ENCODE data around the gene FRMPD3.
"Not testable (repeated sequence)": the region's sequence is repeated elsewhere in the genome, so short reads cannot be mapped to it uniquely, and the experiment has no call there.

The FRMPD3 gene

DNA sequence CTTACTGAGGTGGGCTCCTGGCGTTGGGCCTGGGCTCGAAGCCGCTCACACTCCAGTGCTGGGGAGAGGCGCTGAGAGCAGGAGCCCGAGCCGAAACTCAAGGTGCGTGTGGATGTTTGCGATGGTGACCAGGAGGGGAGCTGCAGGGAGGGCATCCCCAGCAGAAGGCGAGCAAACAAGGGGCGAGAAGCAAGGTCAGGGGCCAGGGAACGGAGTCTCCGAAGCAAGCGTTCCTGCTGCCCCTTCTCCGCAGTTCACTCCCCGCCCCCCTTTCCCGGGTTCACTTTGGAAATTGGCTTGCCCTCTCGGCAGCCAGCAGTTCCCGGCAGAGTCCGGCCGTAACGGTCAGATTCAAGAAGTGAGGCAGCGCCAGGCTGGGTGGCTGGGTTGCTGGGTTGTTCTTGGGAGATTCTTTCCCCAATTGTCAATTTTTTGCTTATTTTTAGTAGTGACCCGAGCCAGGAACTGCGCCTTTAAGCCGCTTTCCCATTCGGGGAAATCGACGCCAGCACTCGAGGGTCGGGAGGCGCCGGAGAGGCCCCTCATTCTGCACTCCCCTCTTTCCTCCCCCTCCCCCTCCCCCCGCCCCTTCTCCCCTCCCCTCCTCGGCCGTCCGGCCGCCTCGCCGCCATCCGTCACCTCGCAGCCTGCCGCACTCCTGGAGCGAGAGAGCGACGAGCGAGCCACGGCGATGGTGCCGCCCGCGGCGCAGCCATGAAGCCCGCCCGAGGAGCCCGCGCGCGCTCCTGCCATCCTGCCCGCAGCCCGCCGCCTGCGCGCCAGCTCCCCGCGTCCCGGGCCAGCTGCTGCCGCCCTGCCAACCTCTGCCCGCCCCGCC is at the start of gene FRMPD3:
TSS of gene FRMPD3 (plus strand) at position 655 of the 838 bp plus-strand sequence. CDS start 76,937 bp downstream, outside the sequence.
- no peak for DNase-seq

DNA sequence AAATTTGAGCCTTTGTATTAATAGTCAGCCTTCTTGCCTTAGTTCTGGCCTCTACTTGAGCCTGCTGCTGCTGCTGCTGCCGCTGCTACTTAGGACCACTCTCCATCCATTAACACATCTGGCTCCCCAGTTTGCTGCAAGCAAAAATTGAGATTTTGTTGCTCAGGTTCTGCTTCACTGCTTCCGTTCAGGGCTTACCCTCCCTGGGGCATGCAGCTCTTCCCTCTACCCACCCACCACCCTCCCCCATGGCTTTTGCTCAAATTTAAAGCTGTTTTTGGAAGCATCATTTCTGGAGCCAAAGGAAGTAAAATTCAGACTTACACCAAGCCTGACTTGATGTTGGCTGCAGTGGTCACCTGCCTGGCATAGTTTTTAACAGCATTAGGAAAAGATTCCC is 28.9 kb upstream of the FRMPD3 start:
- no peak for DNase-seq

- DNase-seq: no peak
These were observed 28.1 kb upstream of the FRMPD3 start for GRCh38 chrX:107421337-107421861.

DNA sequence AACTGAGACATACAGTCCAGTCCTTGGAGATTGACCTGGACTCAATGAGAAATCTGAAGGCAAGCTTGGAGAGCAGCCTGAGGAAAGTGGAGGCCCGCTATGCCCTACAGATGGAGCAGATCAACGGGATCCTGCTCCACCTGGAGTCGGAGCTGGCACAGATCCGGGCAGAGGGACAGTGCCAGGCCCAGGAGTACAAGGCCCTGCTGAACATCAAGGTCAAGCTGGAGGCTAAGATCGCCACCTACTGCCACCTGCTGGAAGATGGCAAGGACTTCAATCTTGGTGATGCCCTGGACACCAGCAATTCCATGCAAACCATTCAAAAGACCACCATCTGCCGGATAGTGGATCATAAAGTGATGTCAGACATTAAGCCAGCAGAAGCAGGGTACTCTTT is 20.4 kb upstream of the FRMPD3 start:
- DNase-seq: peak; percentile 33

GRCh38 chrX:107440187-107440586 is 9.3 kb upstream of the FRMPD3 start:
- DNase-seq: no peak

- DNase-seq: no peak
These were observed 8.8 kb upstream of the FRMPD3 start for GRCh38 chrX:107440692-107441091.

DNA sequence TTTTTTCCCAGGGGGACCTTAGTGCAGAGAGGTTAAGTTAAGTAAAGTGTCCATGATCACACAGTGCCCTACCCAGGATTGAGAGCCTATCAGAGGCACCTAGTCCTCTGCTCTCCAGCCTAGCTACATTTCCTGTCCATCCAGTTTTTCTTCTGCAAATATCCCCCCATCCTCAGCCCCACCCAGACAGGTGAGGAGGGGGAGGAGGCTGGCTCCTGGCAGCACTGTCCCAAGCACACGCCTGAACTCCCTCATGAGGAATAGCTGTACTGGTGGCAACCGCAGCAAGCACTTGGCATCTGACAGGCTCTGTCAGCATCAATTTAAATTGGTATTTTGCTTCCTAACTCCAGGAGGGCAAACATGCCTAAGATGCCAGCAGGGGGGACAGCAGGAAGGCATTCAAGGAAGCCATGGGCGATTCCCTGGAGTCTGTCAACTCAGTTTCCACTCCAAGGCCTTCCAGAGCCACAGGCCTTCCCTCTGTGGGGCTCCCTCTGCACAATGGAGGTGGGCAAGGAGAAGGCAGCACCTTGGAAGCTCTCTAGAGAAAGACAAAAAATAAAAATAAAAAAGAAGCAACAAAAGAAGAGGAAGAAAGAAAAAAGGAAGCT is 6.4 kb upstream of the FRMPD3 start:
- DNase-seq: no peak

GRCh38 chrX:107445146-107445545 is 4.3 kb upstream of the FRMPD3 start:
- DNase-seq: no peak

DNA sequence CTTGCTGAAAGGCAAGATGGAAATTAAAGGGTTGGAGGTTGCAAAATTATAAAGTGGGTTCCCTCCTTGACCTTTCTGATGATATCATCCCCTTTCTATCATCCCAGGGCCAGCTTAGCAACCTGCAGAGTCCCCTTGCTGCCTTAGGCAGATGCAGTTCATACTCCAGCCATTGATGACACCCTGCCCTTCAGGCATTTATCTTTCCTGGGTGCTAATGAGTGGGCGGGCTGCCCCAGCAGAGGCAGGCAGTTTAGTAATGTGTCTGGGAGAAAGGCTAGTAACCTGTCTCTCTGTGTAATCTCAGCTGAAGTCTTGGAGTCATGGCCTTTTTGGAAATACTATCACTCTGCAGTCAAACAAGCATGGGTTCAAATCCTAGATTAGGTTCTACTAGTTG is 3.8 kb upstream of the FRMPD3 start:
- DNase-seq: no peak

DNA sequence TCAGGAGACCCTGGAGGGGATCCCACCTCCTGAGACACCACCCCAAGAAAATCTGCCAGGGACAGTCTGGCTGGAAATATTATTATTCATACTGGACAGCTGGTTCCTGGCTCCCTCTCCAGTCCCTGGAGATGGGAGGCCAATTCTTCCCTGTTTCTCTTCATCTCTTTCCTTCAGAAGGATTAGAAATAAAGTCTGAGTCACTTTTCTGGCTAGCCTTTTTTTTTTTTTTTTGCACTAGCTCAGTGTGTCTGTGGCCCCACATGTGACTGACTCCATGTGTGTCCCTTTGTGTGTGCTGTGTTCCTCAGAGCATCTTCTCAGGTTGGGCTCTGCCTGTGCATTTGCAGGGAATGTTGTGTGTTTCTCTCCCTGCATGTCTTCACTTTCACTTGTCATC is 1.8 kb upstream of the FRMPD3 start:
- DNase-seq: no peak

- no peak for DNase-seq
These were observed 841 bp upstream of the FRMPD3 start for GRCh38 chrX:107448625-107448997.

DNA sequence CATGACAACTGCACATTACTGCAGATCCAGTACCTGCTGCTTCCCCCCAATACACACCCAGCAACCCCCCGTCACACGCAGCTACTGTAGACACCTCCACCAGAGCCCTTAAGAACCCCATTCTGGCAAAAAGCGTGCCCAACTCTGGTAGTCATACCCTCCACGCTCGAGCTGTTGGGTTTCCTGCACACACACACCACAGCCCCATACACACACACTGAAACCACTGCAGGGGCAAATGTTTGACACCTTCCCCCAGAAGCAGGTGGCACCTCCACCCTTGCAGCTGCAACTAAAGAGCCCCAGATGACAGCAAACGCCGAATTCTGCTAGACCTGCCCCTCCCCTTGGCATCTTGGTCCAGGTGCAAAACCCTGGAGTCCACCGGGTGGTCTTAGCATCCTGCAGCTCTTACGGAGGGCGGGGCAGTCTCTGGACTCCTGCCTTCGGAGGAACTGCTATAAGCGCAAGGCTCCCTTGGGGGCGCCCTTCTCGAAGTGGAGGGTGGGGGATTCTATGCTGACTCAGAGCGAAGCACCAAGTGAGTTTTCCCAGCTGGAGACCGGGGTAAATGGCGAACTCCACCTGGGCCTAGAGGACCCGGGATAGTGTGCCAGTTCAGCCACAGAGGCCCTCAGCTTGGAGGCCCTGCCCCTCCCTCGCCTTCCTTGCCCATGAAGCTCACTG is 1.5 kb downstream of the FRMPD3 start:
- DNase-seq: peak; percentile 43

- DNase-seq: peak; percentile 10
These were observed 2.3 kb downstream of the FRMPD3 start for GRCh38 chrX:107451731-107452130.

DNA sequence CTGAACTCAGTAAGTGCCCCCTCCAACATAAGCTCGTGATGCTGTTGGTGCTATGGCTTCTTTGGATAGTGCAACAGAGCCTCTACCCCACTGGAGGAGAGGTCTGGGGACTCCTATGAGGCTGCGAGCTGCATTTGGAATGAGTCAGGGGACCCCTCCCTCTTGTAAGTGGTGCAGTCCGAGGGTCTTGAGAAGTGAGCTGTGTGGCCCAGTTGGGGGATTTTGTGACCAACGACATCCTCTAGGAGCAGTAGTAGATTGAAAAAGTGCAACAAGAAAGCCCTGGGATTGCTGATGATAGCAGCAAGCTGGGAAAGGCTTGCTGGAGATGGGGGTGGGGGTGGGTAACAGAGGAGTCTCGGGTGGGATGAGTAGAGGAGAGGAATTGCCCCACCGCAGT is 3.1 kb downstream of the FRMPD3 start:
- DNase-seq: no peak

GRCh38 chrX:107454302-107454701 is 4.8 kb downstream of the FRMPD3 start:
- DNase-seq: peak; percentile 39

DNA sequence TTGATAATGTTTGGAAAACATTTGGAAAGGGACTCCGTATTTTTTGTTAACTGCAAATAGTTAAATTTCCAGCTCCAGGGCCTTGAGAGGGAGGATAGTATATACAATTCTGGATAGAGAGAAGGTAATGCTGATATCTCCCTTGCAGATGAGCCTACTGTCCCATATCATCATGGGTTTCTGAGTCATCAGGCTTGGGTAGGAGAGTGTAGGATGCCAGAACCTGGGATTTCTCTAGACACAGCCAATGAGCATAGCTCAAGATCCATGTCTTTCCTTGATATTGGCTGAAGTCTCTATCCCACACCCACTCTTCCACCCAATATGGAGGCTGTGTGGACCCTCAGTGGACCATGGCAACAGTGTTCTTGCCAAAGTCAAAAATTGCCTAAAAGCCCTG is 7.8 kb downstream of the FRMPD3 start:
- DNase-seq: no peak

- DNase-seq: no peak
These were observed 16.6 kb downstream of the FRMPD3 start for GRCh38 chrX:107465932-107466620.

- DNase-seq: no peak
These were observed 17.8 kb downstream of the FRMPD3 start for GRCh38 chrX:107467271-107467670.

DNA sequence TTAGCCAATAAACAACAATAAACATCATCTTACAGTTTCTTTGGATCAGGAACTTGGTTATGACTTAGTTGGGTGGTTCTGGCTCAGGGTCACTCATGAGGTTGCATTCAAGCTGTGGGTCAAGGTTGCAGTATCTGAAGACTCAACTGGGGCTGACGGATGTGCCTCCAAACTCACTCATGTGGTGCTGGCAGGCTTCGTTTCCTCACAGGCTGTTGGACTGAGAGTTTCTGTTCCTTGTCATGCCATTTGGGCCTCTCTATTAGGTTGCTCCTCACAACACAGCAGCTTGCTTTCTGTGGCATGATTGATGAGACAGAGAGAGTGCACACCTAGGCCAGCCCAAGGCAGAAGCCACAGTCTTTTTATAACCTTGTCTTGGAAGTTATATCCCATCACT is 20.7 kb downstream of the FRMPD3 start:
- no peak for DNase-seq

DNA sequence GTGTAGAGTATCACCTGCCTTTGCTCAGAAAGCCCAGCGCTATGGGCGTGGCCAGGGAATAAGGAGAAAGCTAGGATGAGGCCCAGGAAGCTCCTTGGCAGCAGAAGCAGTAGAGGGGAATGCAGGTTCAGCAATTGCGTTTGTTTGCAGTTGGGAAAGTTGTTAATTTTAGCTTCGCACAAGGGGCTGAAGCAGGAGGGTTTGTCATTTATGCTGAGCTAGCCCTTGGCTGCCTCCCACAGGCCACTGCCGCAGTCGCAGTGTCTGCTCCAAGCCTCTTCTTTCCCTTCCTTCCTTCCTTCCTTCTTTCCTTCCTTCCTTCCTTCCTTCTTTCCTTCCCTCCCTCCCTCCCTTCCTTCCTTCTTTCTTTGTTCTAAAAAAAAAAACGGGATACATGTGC is 21.5 kb downstream of the FRMPD3 start:
- DNase-seq: no peak

DNA sequence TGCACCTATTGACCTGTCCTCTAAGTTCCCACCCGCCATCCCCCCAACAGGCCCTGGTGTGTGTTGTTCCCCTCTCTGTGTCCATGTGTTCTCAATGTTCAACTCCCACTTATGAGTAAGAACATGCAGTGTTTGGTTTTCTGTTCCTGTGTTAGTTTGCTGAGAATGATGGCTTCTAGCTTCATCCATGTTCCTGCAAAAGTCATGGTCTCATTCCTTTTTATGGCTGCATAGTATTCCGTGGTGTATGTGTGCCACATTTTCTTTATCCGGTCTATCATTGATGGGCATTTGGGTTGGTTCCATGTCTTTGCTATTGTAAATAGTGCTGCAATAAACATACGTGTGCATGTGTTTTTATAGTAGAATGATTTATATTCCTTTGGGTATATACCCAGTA is 22.0 kb downstream of the FRMPD3 start:
- not testable (repeated sequence) for DNase-seq

DNA sequence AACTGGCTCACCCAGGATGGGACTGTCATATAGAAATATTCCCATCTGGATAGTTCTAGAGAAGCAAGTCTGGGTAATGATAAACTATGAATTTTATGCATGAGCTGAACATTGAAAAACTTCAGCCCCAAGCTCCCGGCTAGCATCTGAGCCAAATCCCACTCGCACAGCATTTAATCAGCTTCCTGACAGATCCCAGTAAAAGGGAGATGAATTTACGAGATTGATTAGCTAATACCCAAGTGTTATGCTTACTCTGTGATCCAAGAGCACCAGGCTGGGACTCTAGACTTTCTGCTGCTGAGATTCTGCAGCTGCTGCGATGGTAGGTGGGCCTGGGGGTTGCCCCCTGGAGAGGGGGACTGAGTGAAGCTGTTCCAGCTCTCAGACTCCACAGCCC is 28.0 kb downstream of the FRMPD3 start:
- DNase-seq: no peak

- DNase-seq: peak; percentile 27
These were observed 30.8 kb downstream of the FRMPD3 start for GRCh38 chrX:107480272-107480671.

Data from CD4-positive, alpha-beta T cell treated with Interleukin-10 for 1 hour (primary cell).